Measurements from ENCODE around the gene MGST3.

Gene MGST3

GRCh38 chr1:165647517-165647916 is 16.5 kb downstream of the MGST3 start:
- no peak for DNase-seq (ENCODE audit: low read depth in 1 of 2, low spot score in 1 of 2)
- no peak for TF ChIP-seq POLR2AphosphoS5 (IDR thresholded peaks at IDR 0.05; ENCODE audit: low read depth)
- TF ChIP-seq REST (IDR thresholded peaks at IDR 0.05; ENCODE audit: insufficient replicate concordance, low read depth): no peak
- no peak for TF ChIP-seq GABPA (IDR thresholded peaks at IDR 0.05; ENCODE audit: low read depth)
- no peak for TF ChIP-seq SPI1 (IDR thresholded peaks at IDR 0.05; ENCODE audit: borderline replicate concordance, low read depth)
- TF ChIP-seq, protein P1, sequence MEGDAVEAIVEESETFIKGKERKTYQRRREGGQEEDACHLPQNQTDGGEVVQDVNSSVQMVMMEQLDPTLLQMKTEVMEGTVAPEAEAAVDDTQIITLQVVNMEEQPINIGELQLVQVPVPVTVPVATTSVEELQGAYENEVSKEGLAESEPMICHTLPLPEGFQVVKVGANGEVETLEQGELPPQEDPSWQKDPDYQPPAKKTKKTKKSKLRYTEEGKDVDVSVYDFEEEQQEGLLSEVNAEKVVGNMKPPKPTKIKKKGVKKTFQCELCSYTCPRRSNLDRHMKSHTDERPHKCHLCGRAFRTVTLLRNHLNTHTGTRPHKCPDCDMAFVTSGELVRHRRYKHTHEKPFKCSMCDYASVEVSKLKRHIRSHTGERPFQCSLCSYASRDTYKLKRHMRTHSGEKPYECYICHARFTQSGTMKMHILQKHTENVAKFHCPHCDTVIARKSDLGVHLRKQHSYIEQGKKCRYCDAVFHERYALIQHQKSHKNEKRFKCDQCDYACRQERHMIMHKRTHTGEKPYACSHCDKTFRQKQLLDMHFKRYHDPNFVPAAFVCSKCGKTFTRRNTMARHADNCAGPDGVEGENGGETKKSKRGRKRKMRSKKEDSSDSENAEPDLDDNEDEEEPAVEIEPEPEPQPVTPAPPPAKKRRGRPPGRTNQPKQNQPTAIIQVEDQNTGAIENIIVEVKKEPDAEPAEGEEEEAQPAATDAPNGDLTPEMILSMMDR (IDR thresholded peaks at IDR 0.05; ENCODE audit: insufficient read depth, low read length): no peak
- Histone ChIP-seq H3K27me3 (ENCODE audit: insufficient read depth, poor library complexity, severe bottlenecking) (no peaks in the 10 kb centered on the region), H3K4me3 (replicated peaks; ENCODE audit: insufficient read depth, low read length) (no peak overlapping the region), H3K27ac (replicated peaks) (no peak overlapping the region)

DNA sequence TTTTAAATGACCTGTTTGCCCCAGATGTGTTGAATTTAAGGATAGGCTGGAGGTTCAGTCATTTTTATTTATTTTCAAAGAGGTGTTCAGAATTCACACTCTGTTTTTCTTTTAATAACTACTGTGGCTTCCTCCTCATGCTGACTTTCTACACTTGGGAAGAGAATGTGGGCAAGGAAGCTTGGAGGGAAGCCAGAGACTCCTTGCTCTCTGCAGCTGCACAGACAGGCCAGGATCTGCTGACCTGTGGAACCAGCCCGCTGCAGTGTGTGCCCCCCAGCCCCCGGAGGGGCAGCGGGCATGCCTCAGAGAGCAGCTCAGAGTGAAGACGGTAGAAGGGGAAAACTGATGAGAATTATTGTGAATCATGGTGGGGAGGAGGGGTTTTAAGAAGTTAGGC is 16.9 kb downstream of the MGST3 start:
- DNase-seq (ENCODE audit: low read depth in 1 of 2, low spot score in 1 of 2): no peak
- no peaks in the 10 kb centered on the region for H3K27me3 ChIP-seq (ENCODE audit: insufficient read depth, poor library complexity, severe bottlenecking)
- H3K4me3 ChIP-seq (replicated peaks; ENCODE audit: insufficient read depth, low read length): no peak overlapping the region
- TF ChIP-seq, protein P1 (IDR thresholded peaks at IDR 0.05; ENCODE audit: insufficient read depth, low read length): no peak
- TF ChIP-seq SPI1 (IDR thresholded peaks at IDR 0.05; ENCODE audit: borderline replicate concordance, low read depth) (no peak), REST (IDR thresholded peaks at IDR 0.05; ENCODE audit: insufficient replicate concordance, low read depth) (no peak), POLR2AphosphoS5 (IDR thresholded peaks at IDR 0.05; ENCODE audit: low read depth) (no peak), GABPA (IDR thresholded peaks at IDR 0.05; ENCODE audit: low read depth) (no peak)
- H3K27ac ChIP-seq (replicated peaks): no peak overlapping the region

DNA sequence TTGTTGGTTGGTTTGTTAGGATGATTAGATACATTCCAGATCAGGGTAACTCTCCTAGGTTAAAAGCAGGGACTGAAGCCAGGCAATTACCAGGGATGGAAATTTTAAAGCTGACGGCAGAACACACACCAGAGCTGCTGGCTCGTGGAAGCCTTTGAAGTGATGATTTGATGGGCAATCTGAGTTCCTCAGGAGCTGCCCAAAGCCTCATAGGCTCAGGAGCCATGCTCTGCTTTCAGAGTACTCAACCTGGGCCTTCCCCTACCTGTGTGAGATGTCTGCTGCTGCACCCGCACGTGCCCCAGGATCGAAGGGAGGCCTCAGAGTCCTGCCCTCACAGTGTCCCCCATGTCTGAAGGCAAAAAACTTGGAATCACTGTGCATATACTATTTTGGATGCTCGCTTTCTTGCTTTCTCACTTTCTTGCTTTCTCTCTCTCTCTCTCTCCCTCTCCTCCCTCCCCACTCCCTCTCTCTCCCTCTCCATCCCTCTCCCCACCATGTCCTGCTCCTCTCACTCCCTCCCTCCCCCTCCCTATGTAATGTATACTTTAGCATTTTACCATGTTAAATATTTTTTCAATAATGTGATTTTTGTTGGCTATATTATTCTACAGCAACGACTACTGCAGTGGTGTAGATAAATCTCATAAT is 18.0 kb downstream of the MGST3 start:
- Histone ChIP-seq H3K4me3 (replicated peaks; ENCODE audit: insufficient read depth, low read length) (no peak overlapping the region), H3K27me3 (ENCODE audit: insufficient read depth, poor library complexity, severe bottlenecking) (no peaks in the 10 kb centered on the region), H3K27ac (replicated peaks) (no peak overlapping the region)
- DNase-seq (ENCODE audit: low read depth in 1 of 2, low spot score in 1 of 2): no peak
- no peak for TF ChIP-seq POLR2AphosphoS5 (IDR thresholded peaks at IDR 0.05; ENCODE audit: low read depth)
- no peak for TF ChIP-seq GABPA (IDR thresholded peaks at IDR 0.05; ENCODE audit: low read depth)
- TF ChIP-seq REST (IDR thresholded peaks at IDR 0.05; ENCODE audit: insufficient replicate concordance, low read depth): no peak

All from HL-60 (cell line).